Measurements from ENCODE around the gene EIF5A. TPM values are rescaled to one million over a fixed set of nuclear protein-coding genes. Genes with fewer than 3 reads are reported as not detected.

The EIF5A gene
- total RNA-seq, 2 donors from 2014 or later: 118 to 130 TPM

DNA sequence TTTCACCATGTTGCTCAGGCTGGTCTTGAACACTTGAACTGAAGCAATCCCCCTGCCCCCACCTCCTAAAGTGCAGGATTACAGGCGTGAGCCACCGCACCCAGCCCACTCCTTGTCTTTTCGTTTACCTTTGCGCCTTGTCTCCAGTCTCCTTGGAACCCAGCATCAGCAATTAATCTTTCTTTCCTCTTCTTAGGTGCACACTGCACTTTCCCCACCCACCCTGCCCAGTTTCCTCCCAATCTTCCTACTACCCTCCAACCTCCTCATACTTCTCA is 43.7 kb upstream of the EIF5A start:
- H3K4me1 ChIP-seq (ENCODE audit: control insufficient read depth in 1 of 2, low read depth in 2 of 2): peaks cover 11 to 25% of the 10 kb centered on the region in 2 donors
- peaks cover 7% of the 10 kb centered on the region for H3K36me3 ChIP-seq
- DNase-seq (ENCODE audit: low spot score) (no peak), ATAC-seq (ENCODE audit: insufficient number of reproducible peaks, low FRiP score, low read depth) (no peak)
- no peaks in the 10 kb centered on the region for H3K9me3 ChIP-seq
- TF ChIP-seq, protein P1, sequence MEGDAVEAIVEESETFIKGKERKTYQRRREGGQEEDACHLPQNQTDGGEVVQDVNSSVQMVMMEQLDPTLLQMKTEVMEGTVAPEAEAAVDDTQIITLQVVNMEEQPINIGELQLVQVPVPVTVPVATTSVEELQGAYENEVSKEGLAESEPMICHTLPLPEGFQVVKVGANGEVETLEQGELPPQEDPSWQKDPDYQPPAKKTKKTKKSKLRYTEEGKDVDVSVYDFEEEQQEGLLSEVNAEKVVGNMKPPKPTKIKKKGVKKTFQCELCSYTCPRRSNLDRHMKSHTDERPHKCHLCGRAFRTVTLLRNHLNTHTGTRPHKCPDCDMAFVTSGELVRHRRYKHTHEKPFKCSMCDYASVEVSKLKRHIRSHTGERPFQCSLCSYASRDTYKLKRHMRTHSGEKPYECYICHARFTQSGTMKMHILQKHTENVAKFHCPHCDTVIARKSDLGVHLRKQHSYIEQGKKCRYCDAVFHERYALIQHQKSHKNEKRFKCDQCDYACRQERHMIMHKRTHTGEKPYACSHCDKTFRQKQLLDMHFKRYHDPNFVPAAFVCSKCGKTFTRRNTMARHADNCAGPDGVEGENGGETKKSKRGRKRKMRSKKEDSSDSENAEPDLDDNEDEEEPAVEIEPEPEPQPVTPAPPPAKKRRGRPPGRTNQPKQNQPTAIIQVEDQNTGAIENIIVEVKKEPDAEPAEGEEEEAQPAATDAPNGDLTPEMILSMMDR (IDR thresholded peaks at IDR 0.05): no peak
- no peak overlapping the region for H3K27ac ChIP-seq
- H3K4me3 ChIP-seq: peak overlapping the region; percentile 75
- peaks cover 12% of the 10 kb centered on the region for H3K27me3 ChIP-seq (replicated peaks; ENCODE audit: insufficient read depth)

DNA sequence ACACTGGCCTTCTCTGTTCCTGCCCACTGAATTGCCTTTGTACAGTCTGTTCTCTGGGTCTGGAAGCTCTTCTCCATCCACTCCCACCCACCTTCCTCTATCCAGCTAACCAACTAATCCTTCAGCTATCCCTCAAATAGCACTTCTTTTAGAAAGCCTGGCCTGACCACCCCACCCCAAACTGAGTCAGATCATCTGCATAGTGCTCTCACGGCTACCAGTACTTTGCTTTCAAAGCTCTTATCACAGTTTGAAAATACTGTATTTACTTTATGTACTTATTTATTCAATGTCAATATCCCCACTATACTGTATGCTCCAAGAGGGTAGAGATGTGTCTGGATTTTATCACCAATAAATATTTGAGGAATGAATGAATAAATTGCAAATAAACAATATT is 40.6 kb upstream of the EIF5A start:
- no peak for ATAC-seq (ENCODE audit: insufficient number of reproducible peaks, low FRiP score, low read depth)

DNA sequence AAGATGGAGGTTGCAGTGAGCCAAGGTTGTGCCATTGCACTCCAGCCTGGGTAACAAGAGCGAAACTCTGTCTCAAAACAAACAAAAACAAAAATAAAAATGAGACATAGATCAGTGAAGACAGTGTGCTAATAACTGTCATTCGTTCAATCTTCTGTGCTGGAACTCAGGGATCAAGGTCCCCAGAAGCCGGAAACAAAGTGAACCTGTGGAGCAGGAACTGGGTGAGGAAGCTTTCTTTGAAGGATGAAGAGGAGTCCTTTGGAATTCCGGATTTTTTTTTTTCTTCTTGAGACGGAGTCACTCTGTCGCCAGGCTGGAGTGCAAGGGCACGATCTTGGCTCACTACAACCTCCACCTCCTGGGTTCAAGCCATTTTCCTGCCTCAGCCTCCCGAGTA is 28.0 kb upstream of the EIF5A start:
- no peaks in the 10 kb centered on the region for H3K27me3 ChIP-seq (replicated peaks; ENCODE audit: insufficient read depth)
- H3K4me1 ChIP-seq (ENCODE audit: control insufficient read depth in 1 of 2, low read depth in 2 of 2): peaks cover 13 to 26% of the 10 kb centered on the region in 2 donors
- no peaks in the 10 kb centered on the region for H3K9me3 ChIP-seq
- H3K36me3 ChIP-seq: no peaks in the 10 kb centered on the region
- no peak for ATAC-seq (ENCODE audit: insufficient number of reproducible peaks, low FRiP score, low read depth)
- H3K27ac ChIP-seq: no peak overlapping the region
- no peak for DNase-seq (ENCODE audit: low spot score)
- TF ChIP-seq, protein P1 (IDR thresholded peaks at IDR 0.05): no peak
- H3K4me3 ChIP-seq: no peak overlapping the region

More for the DNA sequence above, 40.6 kb upstream of the EIF5A start:
- H3K4me3 ChIP-seq: no peak overlapping the region
- TF ChIP-seq, protein P1 (IDR thresholded peaks at IDR 0.05): no peak
- H3K4me1 ChIP-seq (ENCODE audit: control insufficient read depth in 1 of 2, low read depth in 2 of 2): peaks cover 4 to 16% of the 10 kb centered on the region in 2 donors
- no peaks in the 10 kb centered on the region for H3K9me3 ChIP-seq
- H3K36me3 ChIP-seq: no peaks in the 10 kb centered on the region
- no peak overlapping the region for H3K27ac ChIP-seq
- no peak for DNase-seq (ENCODE audit: low spot score)
- peaks cover 9% of the 10 kb centered on the region for H3K27me3 ChIP-seq (replicated peaks; ENCODE audit: insufficient read depth)

DNA sequence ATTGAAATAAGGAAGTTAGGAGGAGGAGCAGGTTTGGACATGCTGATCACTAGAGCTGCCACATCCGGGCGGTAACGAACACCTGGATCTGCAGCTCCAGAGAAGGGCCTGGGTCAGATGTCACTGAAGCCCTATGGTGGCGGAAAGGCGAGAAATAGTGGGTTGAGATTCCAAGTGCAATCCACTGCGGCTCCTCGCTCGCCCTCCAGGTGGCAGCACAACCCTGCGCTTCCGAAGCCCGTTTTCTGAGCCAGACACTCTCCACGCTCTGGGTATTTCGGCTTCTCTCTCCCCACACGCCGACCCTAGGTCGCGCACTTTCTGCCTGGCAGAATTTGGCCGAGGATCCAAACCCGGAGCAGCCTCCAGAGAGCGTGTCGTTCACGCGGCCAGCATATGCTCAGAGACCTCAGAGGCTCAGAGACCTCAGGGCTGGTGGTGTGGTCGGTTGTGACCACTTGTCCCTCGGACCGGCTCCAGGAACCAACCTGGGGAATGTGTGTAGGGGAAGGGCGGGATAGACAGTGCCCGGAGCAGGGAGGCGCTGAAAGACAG is 26.8 kb upstream of the EIF5A start:
- Histone ChIP-seq H3K36me3 (no peaks in the 10 kb centered on the region), H3K27me3 (replicated peaks; ENCODE audit: insufficient read depth) (no peaks in the 10 kb centered on the region), H3K4me3 (peak overlapping the region; percentile 73), H3K27ac (peak overlapping the region; percentile 82 to 90), H3K4me1 (ENCODE audit: control insufficient read depth in 1 of 2, low read depth in 2 of 2) (peaks cover 13 to 26% of the 10 kb centered on the region in 2 donors), H3K9me3 (no peaks in the 10 kb centered on the region)
- ATAC-seq (ENCODE audit: insufficient number of reproducible peaks, low FRiP score, low read depth) (peak; percentile 37), DNase-seq (ENCODE audit: low spot score) (peak; percentile 33)
- TF ChIP-seq, protein P1 (IDR thresholded peaks at IDR 0.05): peak; percentile 88

DNA sequence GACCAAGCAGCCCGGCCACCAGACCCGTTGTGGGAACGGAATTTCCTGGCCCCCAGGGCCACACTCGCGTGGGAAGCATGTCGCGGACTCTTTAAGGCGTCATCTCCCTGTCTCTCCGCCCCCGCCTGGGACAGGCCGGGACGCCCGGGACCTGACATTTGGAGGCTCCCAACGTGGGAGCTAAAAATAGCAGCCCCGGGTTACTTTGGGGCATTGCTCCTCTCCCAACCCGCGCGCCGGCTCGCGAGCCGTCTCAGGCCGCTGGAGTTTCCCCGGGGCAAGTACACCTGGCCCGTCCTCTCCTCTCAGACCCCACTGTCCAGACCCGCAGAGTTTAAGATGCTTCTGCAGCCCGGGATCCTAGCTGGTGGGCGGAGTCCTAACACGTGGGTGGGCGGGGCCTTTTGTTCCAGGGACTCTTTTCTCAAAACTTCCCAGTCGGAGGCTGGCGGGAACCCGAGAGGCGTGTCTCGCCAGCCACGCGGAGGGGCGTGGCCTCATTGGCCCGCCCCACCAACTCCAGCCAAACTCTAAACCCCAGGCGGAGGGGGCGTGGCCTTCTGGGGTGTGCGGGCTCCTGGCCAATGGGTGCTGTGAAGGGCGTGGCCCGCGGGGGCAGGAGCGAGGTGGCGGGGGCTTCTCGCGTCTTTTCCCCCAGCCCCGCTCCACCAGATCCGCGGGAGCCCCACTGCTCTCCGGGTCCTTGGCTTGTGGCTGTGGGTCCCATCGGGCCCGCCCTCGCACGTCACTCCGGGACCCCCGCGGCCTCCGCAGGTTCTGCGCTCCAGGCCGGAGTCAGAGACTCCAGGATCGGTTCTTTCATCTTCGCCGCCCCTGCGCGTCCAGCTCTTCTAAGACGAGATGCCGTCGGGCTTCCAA is 26.1 kb upstream of the EIF5A start, which contains the start of gene SLC2A4:
TSS of gene SLC2A4 (plus strand) at position 645 of the 879 bp plus-strand sequence. CDS start at position 862, 217 bp downstream.
- Histone ChIP-seq H3K4me1 (ENCODE audit: control insufficient read depth in 1 of 2, low read depth in 2 of 2) (peaks cover 13 to 26% of the 10 kb centered on the region in 2 donors), H3K36me3 (no peaks in the 10 kb centered on the region), H3K27me3 (replicated peaks; ENCODE audit: insufficient read depth) (no peaks in the 10 kb centered on the region), H3K9me3 (no peaks in the 10 kb centered on the region), H3K4me3 (peak within 1 kb of the TSS; percentile 73), H3K27ac (peak within 1 kb of the TSS; percentile 82 to 90)
- TF ChIP-seq, protein P1 (IDR thresholded peaks at IDR 0.05): no peak
- peak; percentile 78 for DNase-seq (ENCODE audit: low spot score)
- ATAC-seq (ENCODE audit: insufficient number of reproducible peaks, low FRiP score, low read depth): peak; percentile 84
